ENCODE measurements around the gene PGBD4. TPM values are rescaled to one million over a fixed set of nuclear protein-coding genes. Genes with fewer than 3 reads are reported as not detected.

PGBD4 gene
- total and polyA plus RNA-seq, 2 experiments from 2014 or later = 0.37 to 1.7 TPM

GRCh38 chr15:34102175-34102925, 467 bp downstream of the PGBD4 start:
- no peaks in the 10 kb centered on the region for H3K36me3 ChIP-seq
- H3K4me1 ChIP-seq (ENCODE audit: low read depth) = peaks cover 8% of the 10 kb centered on the region
- TF ChIP-seq, protein P1, sequence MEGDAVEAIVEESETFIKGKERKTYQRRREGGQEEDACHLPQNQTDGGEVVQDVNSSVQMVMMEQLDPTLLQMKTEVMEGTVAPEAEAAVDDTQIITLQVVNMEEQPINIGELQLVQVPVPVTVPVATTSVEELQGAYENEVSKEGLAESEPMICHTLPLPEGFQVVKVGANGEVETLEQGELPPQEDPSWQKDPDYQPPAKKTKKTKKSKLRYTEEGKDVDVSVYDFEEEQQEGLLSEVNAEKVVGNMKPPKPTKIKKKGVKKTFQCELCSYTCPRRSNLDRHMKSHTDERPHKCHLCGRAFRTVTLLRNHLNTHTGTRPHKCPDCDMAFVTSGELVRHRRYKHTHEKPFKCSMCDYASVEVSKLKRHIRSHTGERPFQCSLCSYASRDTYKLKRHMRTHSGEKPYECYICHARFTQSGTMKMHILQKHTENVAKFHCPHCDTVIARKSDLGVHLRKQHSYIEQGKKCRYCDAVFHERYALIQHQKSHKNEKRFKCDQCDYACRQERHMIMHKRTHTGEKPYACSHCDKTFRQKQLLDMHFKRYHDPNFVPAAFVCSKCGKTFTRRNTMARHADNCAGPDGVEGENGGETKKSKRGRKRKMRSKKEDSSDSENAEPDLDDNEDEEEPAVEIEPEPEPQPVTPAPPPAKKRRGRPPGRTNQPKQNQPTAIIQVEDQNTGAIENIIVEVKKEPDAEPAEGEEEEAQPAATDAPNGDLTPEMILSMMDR (IDR thresholded peaks at IDR 0.05; ENCODE audit: low read depth, low read length) = no peak
- peak overlapping the region; percentile 58 for H3K27ac ChIP-seq
- no peaks in the 10 kb centered on the region for H3K9me3 ChIP-seq (ENCODE audit: low read depth)
- DNase-seq (ENCODE audit: low read depth in 1 of 2, low spot score in 1 of 2) = no peak
- H3K4me3 ChIP-seq = peak overlapping the region; percentile 94
- H3K27me3 ChIP-seq = no peaks in the 10 kb centered on the region

- no peaks in the 10 kb centered on the region for H3K36me3 ChIP-seq
- H3K9me3 ChIP-seq (ENCODE audit: low read depth) = no peaks in the 10 kb centered on the region
- H3K4me1 ChIP-seq (ENCODE audit: low read depth) = no peaks in the 10 kb centered on the region
- no peak overlapping the region for H3K4me3 ChIP-seq
- TF ChIP-seq, protein P1 (IDR thresholded peaks at IDR 0.05; ENCODE audit: low read depth, low read length) = no peak
- no peaks in the 10 kb centered on the region for H3K27me3 ChIP-seq
- DNase-seq (ENCODE audit: low read depth in 1 of 2, low spot score in 1 of 2) = no peak
- H3K27ac ChIP-seq = no peak overlapping the region
Measured at GRCh38 chr15:34106423-34106822, 4.5 kb downstream of the PGBD4 start.

- no peak overlapping the region for H3K27ac ChIP-seq
- no peaks in the 10 kb centered on the region for H3K4me1 ChIP-seq (ENCODE audit: low read depth)
- no peaks in the 10 kb centered on the region for H3K36me3 ChIP-seq
- no peaks in the 10 kb centered on the region for H3K27me3 ChIP-seq
- no peak for DNase-seq (ENCODE audit: low read depth in 1 of 2, low spot score in 1 of 2)
- no peak overlapping the region for H3K4me3 ChIP-seq
- no peaks in the 10 kb centered on the region for H3K9me3 ChIP-seq (ENCODE audit: low read depth)
- TF ChIP-seq, protein P1 (IDR thresholded peaks at IDR 0.05; ENCODE audit: low read depth, low read length) = no peak
Measured at GRCh38 chr15:34107315-34107714, 5.4 kb downstream of the PGBD4 start.

DNA sequence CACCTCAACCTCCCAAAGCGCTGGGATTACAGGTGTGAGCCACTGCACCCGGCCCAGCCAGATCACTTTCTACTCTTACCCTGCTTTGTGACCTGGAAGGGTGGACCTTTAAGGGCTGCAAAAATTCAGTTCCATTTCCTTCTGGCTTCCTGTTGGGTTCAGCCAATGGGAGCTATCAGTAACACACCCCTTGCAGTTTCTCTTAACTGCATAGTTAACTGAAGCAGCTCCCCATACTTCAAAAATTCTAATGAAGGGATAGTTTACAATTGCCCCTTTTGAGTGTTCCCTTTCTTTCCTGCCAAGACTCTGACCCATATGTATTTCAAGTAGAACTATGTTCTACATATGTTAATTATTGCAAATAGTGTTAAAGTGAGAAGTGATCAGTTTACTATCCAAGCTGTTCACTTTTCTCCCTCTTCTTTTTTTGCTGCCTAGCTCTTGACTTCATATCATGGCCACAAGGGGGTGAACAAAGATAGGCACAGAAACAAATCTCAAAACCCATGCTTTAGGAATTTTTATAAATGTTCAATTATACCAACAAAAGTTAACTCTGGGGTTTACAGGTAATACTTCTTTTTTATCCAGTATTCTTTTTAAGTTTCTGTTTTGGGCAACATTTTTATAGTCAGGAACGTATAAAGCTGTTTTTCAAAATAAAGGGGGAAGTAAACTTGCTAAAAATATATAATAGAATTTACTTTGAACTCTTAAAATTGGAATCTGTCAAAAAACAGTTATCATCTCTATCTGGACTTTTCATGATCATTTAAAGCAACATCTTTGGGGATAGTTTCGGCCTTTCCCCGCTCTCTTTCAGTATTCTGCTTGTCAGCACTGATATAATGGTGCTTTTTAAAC, 8.1 kb downstream of the PGBD4 start:
- Histone ChIP-seq H3K27ac (no peak overlapping the region), H3K27me3 (no peaks in the 10 kb centered on the region), H3K4me1 (ENCODE audit: low read depth) (no peaks in the 10 kb centered on the region), H3K36me3 (no peaks in the 10 kb centered on the region), H3K9me3 (ENCODE audit: low read depth) (no peaks in the 10 kb centered on the region), H3K4me3 (no peak overlapping the region)
- peak; percentile 40 to 64 for DNase-seq (ENCODE audit: low read depth in 1 of 2, low spot score in 1 of 2)
- TF ChIP-seq, protein P1 (IDR thresholded peaks at IDR 0.05; ENCODE audit: low read depth, low read length) = peak; percentile 79

GRCh38 chr15:34111488-34111887, 9.6 kb downstream of the PGBD4 start:
- no peaks in the 10 kb centered on the region for H3K27me3 ChIP-seq
- no peaks in the 10 kb centered on the region for H3K4me1 ChIP-seq (ENCODE audit: low read depth)
- TF ChIP-seq, protein P1 (IDR thresholded peaks at IDR 0.05; ENCODE audit: low read depth, low read length) = no peak
- no peak overlapping the region for H3K27ac ChIP-seq
- no peaks in the 10 kb centered on the region for H3K36me3 ChIP-seq
- H3K4me3 ChIP-seq = no peak overlapping the region
- H3K9me3 ChIP-seq (ENCODE audit: low read depth) = no peaks in the 10 kb centered on the region
- no peak for DNase-seq (ENCODE audit: low read depth in 1 of 2, low spot score in 1 of 2)

Measured in cardiac muscle cell (in vitro differentiated cells and primary cell).